HG02642 (cell line): ENCODE data around the gene BAIAP2.
"Not testable (repeated sequence)": the region's sequence is repeated elsewhere in the genome, so short reads cannot be mapped to it uniquely, and the experiment has no call there.

Source experiments
- ATAC-seq: cut with Tn5 transposase; IDR thresholded peaks from one replicate; pipeline ENCODE4 v1.9.1; 2021; ENCODE audit warnings: mild to moderate bottlenecking; ENCODE audit not compliant: unreplicated experiment, poor library complexity

Gene BAIAP2

GRCh38 chr17:81131486-81132196 is 96.7 kb downstream of the BAIAP2 start:
- no peak for ATAC-seq

- no peak for ATAC-seq
These were observed 97.2 kb downstream of the BAIAP2 start for GRCh38 chr17:81132197-81132540.

- no peak for ATAC-seq
These were observed 98.1 kb downstream of the BAIAP2 start for GRCh38 chr17:81132770-81133723.

- no peak for ATAC-seq
These were observed 99.3 kb downstream of the BAIAP2 start for GRCh38 chr17:81134064-81134781.

GRCh38 chr17:81135505-81136278 is 100.7 kb downstream of the BAIAP2 start:
- ATAC-seq: no peak

GRCh38 chr17:81136366-81136765 is 101.4 kb downstream of the BAIAP2 start:
- no peak for ATAC-seq

GRCh38 chr17:81137248-81137647 is 102.3 kb downstream of the BAIAP2 start:
- ATAC-seq: no peak

GRCh38 chr17:81138083-81138482 is 103.1 kb downstream of the BAIAP2 start:
- ATAC-seq: no peak

GRCh38 chr17:81138500-81138899 is 103.5 kb downstream of the BAIAP2 start:
- no peak for ATAC-seq

GRCh38 chr17:81139428-81139827 is 104.5 kb downstream of the BAIAP2 start:
- no peak for ATAC-seq

GRCh38 chr17:81140018-81140417 is 105.1 kb downstream of the BAIAP2 start:
- ATAC-seq: no peak

- ATAC-seq: no peak
These were observed 105.7 kb downstream of the BAIAP2 start for GRCh38 chr17:81140695-81141094.

- ATAC-seq: no peak
These were observed 107.6 kb downstream of the BAIAP2 start for GRCh38 chr17:81142301-81143199.

GRCh38 chr17:81143200-81143527 is 108.2 kb downstream of the BAIAP2 start:
- ATAC-seq: no peak

- ATAC-seq: no peak
These were observed 108.9 kb downstream of the BAIAP2 start for GRCh38 chr17:81143717-81144422.

- no peak for ATAC-seq
These were observed 109.5 kb downstream of the BAIAP2 start for GRCh38 chr17:81144423-81144781.

- ATAC-seq: not testable (repeated sequence)
These were observed 111.3 kb downstream of the BAIAP2 start for GRCh38 chr17:81146208-81146607.

GRCh38 chr17:81147701-81148100 is 112.8 kb downstream of the BAIAP2 start:
- no peak for ATAC-seq

- no peak for ATAC-seq
These were observed 113.6 kb downstream of the BAIAP2 start for GRCh38 chr17:81148571-81148970.
